Spleen (tissue), 11 donors: Measurements from ENCODE around the gene CLOCK. TPM values are rescaled to one million over a fixed set of nuclear protein-coding genes. Genes with fewer than 3 reads are reported as not detected.

Experiments used
- polyA plus RNA-seq, 3 donors: library from polyadenylated mRNA; stranded (reverse); fragments of 200-250 nt; gene quantifications; one replicate each; pipeline ENCODE4 v1.2.1, GENCODE V29; 2013
- small RNA-seq, 4 donors: library from RNA; depleted of rRNA; stranded (forward); fragments of <200 nt; gene quantifications; one replicate each; pipeline ENCODE3, GENCODE V24; 2016
- total RNA-seq, 7 donors: library from RNA; depleted of rRNA in 3 of 7; stranded (reverse); fragments of >200 nt in 3 of 7; fragmentation: NEBNext Ultra II Directional in 4 of 7; extraction: Animal tissue kit (Norgen Biotek cat#: 25700) in 4 of 7; gene quantifications; one replicate each; pipeline versions ENCODE4 v1.1.0 to v1.2.1, GENCODE V29; 2016 to 2021
- donor health status: healthy with polysubstance abuse.
- donor health status: DM: no; HTN: no; CAD: no; lungs with moderate emphysema.
- donor health status: DM: no; HTN: no; CAD: no.
- donor health status: Bipolar disorder and iron deficiency.
- donor health status: healthy.
- donor health status: DM: no; HTN: no; CAD: no.
- donor health status: DM: yes; HTN: yes; CAD: no.

CLOCK gene
- total and polyA plus RNA-seq, 10 donors: 1.9 to 29.4 (median 18.1) TPM

Small RNAs within 50 kb of the gene (small RNA-seq; reads per million reads assigned to genes)
- gene RF00019: 0 reads per million in 4 donors

Other genes with a start within 250 kb of the CLOCK start
- gene SRD5A3, start 200.7 kb downstream of the CLOCK start, total RNA-seq: 10 to 100 TPM in 1 of 7 donors, 1 to 10 TPM in 6; 2.8 to 11.1 (median 6.2) TPM
- 1 to 10 TPM; 4.4 to 7.4 (median 5.7) TPM for gene SRD5A3, start 200.7 kb downstream of the CLOCK start, polyA plus RNA-seq
- gene TMEM165, start 151.0 kb downstream of the CLOCK start, total RNA-seq: 100 to 1,000 TPM in 6 of 7 donors, 10 to 100 TPM in 1; 94.8 to 193 (median 160) TPM
- 10 to 100 TPM; 54.3 to 60.3 (median 54.7) TPM for gene TMEM165, start 151.0 kb downstream of the CLOCK start, polyA plus RNA-seq
- not detected for gene PDCL2, start 45.3 kb upstream of the CLOCK start, total RNA-seq
- not detected for gene PDCL2, start 45.3 kb upstream of the CLOCK start, polyA plus RNA-seq
- gene NMU, start 89.4 kb upstream of the CLOCK start, total RNA-seq: 1 to 10 TPM in 1 of 7 donors, not detected in 6; 1.2 TPM
- under 1 TPM in 1 of 3 donors, not detected in 2; 0.09 TPM for gene NMU, start 89.4 kb upstream of the CLOCK start, polyA plus RNA-seq